Measurements from ENCODE around the gene TMEM132D.

DNA sequence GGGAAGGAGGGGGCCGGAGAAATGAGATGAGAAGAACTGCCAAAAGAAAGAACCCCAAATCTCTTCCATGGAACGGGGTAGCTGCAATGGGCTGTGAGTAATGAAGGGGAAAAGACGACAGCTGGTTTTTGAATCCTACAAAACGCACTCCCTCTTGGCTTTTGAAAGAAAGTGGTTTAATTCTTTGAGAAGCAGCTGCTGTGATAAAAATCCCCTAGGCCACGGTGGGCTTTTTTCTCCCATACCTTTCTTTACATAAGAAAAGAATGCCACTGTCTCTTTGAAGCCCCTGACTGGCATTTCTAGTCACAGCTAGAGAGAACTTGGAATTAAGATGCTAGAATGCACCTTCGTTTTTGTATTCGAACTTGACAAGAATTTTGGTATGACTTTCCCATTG lies 564.5 kb downstream of the TMEM132D start:
- TF ChIP-seq GATA2 (IDR thresholded peaks at IDR 0.05; ENCODE audit: low read depth, low read length) (no peak), GATA3 (IDR thresholded peaks at IDR 0.05; ENCODE audit: low read depth, low read length) (no peak)
